Measurements from ENCODE around the gene PSMA7.
A peak's percentile ranks its signal among the peaks of the same experiment; 100 is the strongest.

- TF ChIP-seq, protein P1, sequence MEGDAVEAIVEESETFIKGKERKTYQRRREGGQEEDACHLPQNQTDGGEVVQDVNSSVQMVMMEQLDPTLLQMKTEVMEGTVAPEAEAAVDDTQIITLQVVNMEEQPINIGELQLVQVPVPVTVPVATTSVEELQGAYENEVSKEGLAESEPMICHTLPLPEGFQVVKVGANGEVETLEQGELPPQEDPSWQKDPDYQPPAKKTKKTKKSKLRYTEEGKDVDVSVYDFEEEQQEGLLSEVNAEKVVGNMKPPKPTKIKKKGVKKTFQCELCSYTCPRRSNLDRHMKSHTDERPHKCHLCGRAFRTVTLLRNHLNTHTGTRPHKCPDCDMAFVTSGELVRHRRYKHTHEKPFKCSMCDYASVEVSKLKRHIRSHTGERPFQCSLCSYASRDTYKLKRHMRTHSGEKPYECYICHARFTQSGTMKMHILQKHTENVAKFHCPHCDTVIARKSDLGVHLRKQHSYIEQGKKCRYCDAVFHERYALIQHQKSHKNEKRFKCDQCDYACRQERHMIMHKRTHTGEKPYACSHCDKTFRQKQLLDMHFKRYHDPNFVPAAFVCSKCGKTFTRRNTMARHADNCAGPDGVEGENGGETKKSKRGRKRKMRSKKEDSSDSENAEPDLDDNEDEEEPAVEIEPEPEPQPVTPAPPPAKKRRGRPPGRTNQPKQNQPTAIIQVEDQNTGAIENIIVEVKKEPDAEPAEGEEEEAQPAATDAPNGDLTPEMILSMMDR (IDR thresholded peaks at IDR 0.05), result no peak
- peak in 1 of 4 donors; percentile 9 for TF ChIP-seq POLR2A (IDR thresholded peaks at IDR 0.05)
- TF ChIP-seq EP300 (IDR thresholded peaks at IDR 0.05), result no peak
- peak; percentile 80 to 97 (median 96) for TF ChIP-seq POLR2AphosphoS5 (IDR thresholded peaks at IDR 0.05)
Observed at GRCh38 chr20:62143081-62143956, at the start of gene PSMA7, which contains the start of gene SS18L1.

Measured in stomach (tissue), 4 donors.